Measurements from ENCODE around the gene ADGRF1.
A peak's percentile ranks its signal among the peaks of the same experiment; 100 is the strongest.

The ADGRF1 gene

GRCh38 chr6:46972531-46972930, 69.6 kb downstream of the ADGRF1 start:
- TF ChIP-seq CTCF (conservative IDR thresholded peaks at IDR 0.05; ENCODE audit: control insufficient read depth, insufficient read depth, low read depth, low read length), result no peak
- no peak overlapping the region for H3K4me3 ChIP-seq (ENCODE audit: control insufficient read depth, low read depth, low read length)
- peak; percentile 60 for DNase-seq (ENCODE audit: low read depth)

- H3K4me3 ChIP-seq (ENCODE audit: control insufficient read depth, low read depth, low read length), result no peak overlapping the region
- DNase-seq (ENCODE audit: low read depth), result no peak
- no peak for TF ChIP-seq CTCF (conservative IDR thresholded peaks at IDR 0.05; ENCODE audit: control insufficient read depth, insufficient read depth, low read depth, low read length)
These were observed 72.9 kb downstream of the ADGRF1 start for GRCh38 chr6:46969206-46969605.

GRCh38 chr6:46967826-46968349, 74.2 kb downstream of the ADGRF1 start:
- H3K4me3 ChIP-seq (ENCODE audit: control insufficient read depth, low read depth, low read length), result no peak overlapping the region
- DNase-seq (ENCODE audit: low read depth), result no peak
- TF ChIP-seq CTCF (conservative IDR thresholded peaks at IDR 0.05; ENCODE audit: control insufficient read depth, insufficient read depth, low read depth, low read length), result no peak

- no peak overlapping the region for H3K4me3 ChIP-seq (ENCODE audit: control insufficient read depth, low read depth, low read length)
- no peak for TF ChIP-seq CTCF (conservative IDR thresholded peaks at IDR 0.05; ENCODE audit: control insufficient read depth, insufficient read depth, low read depth, low read length)
- no peak for DNase-seq (ENCODE audit: low read depth)
These were observed 77.2 kb downstream of the ADGRF1 start for GRCh38 chr6:46964716-46965519.

GRCh38 chr6:46963626-46964025, 78.5 kb downstream of the ADGRF1 start:
- no peak for TF ChIP-seq CTCF (conservative IDR thresholded peaks at IDR 0.05; ENCODE audit: control insufficient read depth, insufficient read depth, low read depth, low read length)
- no peak overlapping the region for H3K4me3 ChIP-seq (ENCODE audit: control insufficient read depth, low read depth, low read length)
- DNase-seq (ENCODE audit: low read depth), result peak; percentile 49

GRCh38 chr6:46963039-46963438, 79.1 kb downstream of the ADGRF1 start:
- DNase-seq (ENCODE audit: low read depth), result no peak
- no peak overlapping the region for H3K4me3 ChIP-seq (ENCODE audit: control insufficient read depth, low read depth, low read length)
- no peak for TF ChIP-seq CTCF (conservative IDR thresholded peaks at IDR 0.05; ENCODE audit: control insufficient read depth, insufficient read depth, low read depth, low read length)

All from fibroblast of mammary gland (primary cell).